ENCODE data around the gene BANP.
"Not testable (repeated sequence)": the region's sequence is repeated elsewhere in the genome, so short reads cannot be mapped to it uniquely, and the experiment has no call there.

Gene BANP

DNA sequence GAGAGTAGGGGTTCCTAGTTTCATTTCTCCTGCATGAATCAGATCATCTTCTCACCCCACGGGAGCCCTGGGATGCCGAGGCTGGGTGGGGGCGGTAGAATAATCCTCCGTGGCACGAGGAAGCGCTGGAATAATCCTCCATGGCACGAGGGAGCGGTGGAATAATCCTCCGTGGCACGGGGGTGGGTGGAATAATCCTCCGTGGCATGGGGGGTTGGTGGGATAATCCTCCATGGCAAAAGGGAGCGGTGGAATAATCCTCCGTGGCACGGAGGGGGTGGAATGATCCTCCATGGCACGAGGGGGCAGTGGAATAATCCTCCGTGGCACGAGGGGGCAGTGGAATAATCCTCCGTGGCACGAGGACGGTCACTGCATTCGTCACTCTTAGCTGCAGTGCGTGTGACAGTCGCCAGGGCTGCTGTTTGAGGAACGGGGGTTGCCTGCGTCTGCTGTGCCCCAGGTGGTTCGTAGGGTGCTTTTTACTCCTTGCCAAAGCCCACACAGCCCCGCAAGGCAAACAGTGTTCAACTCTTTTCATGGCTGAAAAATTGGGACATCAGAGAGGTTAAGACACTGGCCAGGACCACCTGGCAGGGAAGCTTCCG lies 152.5 kb downstream of the BANP start:
- DNase-seq (ENCODE audit: low read depth in 3 of 3): no peak

DNA sequence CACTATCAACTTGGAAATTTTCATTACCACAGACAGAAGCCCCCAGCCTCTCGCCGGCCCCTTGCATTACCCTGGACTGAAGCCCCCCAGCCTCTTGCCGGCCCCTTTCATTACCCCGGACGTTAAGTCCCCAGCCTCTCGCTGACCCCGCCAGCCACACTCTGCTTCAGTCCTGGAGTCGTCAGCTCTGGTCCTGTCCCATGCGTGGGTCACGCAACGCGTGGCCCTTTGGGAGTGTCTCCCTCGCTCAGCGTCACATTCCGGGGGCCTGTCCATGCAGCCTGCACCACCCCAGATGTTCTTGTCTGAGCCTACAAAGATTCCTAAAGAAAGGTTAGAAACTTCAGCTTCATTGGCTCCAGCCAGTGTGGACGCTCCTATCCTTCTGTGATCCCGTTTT lies 153.1 kb downstream of the BANP start:
- DNase-seq (ENCODE audit: low read depth in 3 of 3): not testable (repeated sequence)

GRCh38 chr16:88105574-88106140 lies 154.4 kb downstream of the BANP start:
- DNase-seq (ENCODE audit: low read depth in 3 of 3): not testable (repeated sequence)

DNA sequence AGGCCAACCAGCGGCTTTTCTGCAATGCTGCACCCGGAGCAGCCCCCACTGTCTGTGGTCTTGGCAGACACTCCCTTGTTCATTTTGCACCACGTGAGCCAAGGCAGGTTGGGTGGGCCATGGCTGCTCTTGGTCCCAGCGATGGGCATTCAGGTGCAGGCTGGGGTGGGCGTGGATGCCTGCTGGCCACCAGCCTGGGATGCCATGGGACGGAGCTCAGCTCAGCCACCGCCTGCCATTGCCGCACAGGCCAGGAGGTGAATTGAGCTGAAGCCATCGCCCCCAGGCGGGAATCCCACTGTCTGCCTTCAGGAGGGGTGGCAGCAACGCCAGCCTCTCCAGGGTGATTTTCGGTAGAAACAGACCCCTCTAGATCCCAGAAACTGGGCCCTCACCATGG lies 155.3 kb downstream of the BANP start:
- not testable (repeated sequence) for DNase-seq (ENCODE audit: low read depth in 3 of 3)

GRCh38 chr16:88108762-88109161 lies 157.5 kb downstream of the BANP start:
- no peak for DNase-seq (ENCODE audit: low read depth in 3 of 3)

DNA sequence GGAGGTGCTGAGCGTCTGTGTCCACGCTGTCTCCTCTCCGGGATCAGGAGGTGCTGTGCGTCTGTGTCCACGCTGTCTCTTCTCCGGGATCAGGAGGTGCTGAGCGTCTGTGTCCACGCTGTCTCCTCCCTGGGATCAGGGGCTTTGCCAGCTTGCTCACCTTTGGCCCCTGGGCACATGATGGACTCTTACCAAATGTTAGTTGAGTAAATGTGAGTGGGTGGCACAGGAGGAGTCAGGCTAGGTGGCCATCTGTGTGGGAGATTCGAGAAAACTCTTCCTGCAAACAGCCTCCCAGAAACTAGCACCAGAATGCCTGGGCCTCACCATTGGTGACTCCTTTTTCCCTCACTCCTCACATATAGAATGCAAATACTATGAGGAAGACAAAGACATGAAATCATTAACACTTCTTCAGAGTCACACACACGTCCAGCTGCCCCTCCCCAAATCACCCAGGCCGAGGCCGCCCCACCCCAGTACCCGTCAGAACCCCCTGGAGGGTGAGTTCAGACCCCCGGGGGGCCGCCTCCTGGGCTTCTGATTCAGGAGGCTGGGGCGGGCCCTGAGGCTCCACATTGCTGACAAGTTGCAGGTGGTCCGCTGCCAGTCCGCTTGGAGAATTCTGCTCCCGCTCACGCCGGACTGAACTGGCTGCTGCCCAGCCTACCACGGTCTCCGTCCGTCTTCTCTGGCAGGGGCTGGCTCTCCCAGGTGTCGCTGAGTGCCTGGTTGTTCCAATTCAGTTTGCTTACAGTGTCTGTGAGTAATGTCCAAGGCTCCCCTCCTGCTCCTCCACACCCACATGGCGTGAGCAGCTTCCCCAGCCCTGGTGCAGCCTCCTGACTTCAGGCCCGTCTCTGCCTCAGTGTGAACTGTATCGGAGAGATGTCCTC lies 158.7 kb downstream of the BANP start:
- not testable (repeated sequence) for DNase-seq (ENCODE audit: low read depth in 3 of 3)

DNA sequence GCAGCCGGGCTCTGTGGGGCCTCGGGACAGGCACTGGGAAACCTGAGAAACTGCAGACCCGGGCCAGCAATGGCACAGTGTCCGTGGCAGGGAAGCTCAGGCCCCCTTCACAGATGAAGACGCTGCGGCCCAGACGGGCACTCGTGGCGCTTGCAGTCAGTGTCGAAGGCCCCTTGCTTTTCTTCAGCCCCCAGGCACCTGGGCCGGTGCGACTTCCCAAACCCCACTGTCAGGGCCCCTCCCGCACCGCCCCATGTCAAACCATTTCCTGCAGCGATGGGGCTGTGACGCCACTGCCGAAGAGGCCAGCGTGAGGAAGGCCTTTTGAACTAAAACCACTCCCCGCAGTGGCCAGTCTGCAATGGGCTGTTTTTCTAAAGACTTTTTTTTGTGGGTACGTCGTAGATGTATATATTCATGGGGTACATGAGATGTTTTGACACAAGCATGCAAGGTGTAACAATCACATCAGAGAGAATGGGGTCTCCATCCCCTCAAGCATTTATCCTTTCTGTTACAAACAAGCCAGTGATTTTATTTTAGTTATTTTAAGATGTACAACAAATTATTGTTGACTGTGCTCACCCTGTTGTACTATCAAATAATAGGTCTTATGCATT lies 159.8 kb downstream of the BANP start:
- DNase-seq (ENCODE audit: low read depth in 3 of 3): not testable (repeated sequence)

- DNase-seq (ENCODE audit: low read depth in 3 of 3): not testable (repeated sequence)
Observed at GRCh38 chr16:88111976-88112375, 160.7 kb downstream of the BANP start.

GRCh38 chr16:88113545-88114045 lies 162.4 kb downstream of the BANP start:
- no peak for DNase-seq (ENCODE audit: low read depth in 3 of 3)

GRCh38 chr16:88114541-88115228 lies 163.5 kb downstream of the BANP start:
- not testable (repeated sequence) for DNase-seq (ENCODE audit: low read depth in 3 of 3)

GRCh38 chr16:88116121-88116520 lies 164.9 kb downstream of the BANP start:
- DNase-seq (ENCODE audit: low read depth in 3 of 3): no peak

GRCh38 chr16:88117476-88117868 lies 166.2 kb downstream of the BANP start:
- no peak for DNase-seq (ENCODE audit: low read depth in 3 of 3)

GRCh38 chr16:88118376-88118775 lies 167.1 kb downstream of the BANP start:
- DNase-seq (ENCODE audit: low read depth in 3 of 3): no peak

DNA sequence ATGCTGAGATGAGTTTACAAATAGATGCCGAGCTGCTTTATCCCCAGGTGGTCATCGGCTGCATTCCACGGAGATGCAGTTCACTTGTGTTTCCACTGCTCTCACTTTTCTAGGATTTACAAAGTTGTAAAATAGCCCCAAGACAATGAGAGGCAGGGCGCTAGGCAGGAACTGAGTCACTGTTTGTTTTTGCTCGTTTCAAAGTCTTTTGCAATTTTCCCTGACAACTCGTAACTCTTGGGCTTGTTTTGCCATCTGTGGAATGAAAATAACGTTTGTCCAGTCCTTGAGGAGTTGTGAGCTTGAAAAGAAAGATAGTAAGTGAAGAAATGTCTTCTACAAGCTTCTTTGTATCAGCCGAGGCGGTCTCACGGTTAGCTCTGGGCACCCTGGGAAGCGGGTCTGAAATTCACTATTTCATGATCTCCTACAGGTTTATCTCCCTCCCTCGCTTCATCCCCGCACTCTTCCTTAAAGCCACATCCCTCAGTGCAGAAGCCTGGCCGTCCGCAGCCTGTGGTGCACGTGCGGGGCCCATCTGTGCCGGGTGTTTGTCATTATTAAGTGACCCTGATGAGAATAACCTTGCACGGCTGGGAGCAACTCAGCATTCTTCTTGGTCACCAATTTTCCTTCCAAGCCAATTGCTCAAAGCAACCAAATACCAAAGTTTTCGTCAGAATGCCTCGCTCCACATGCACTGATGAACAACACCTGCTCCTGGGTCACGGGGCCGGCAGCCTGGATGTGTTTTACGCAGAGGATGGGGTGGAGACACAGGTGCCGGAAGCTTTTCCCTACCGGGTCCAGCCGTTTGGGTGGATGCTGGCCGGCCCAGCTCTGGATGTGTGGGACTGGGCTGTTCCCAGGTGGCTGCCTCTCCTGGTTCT lies 167.9 kb downstream of the BANP start:
- DNase-seq (ENCODE audit: low read depth in 3 of 3): not testable (repeated sequence)

GRCh38 chr16:88119881-88120751 lies 168.9 kb downstream of the BANP start:
- DNase-seq (ENCODE audit: low read depth in 3 of 3): not testable (repeated sequence)

- DNase-seq (ENCODE audit: low read depth in 3 of 3): no peak
Observed at GRCh38 chr16:88120812-88121211, 169.6 kb downstream of the BANP start.

GRCh38 chr16:88121391-88121790 lies 170.2 kb downstream of the BANP start:
- DNase-seq (ENCODE audit: low read depth in 3 of 3): not testable (repeated sequence)

GRCh38 chr16:88121886-88122580 lies 170.8 kb downstream of the BANP start:
- DNase-seq (ENCODE audit: low read depth in 3 of 3): no peak

Data from stimulated activated CD4-positive, alpha-beta T cell treated with anti-CD3 and anti-CD28 coated beads, TNF-alpha, amount 100 ng/mL, for 48 hours (primary cell).